Measurements from ENCODE around the gene NUP188.
"Not testable (repeated sequence)": the region's sequence is repeated elsewhere in the genome, so short reads cannot be mapped to it uniquely, and the experiment has no call there.

Gene NUP188

DNA sequence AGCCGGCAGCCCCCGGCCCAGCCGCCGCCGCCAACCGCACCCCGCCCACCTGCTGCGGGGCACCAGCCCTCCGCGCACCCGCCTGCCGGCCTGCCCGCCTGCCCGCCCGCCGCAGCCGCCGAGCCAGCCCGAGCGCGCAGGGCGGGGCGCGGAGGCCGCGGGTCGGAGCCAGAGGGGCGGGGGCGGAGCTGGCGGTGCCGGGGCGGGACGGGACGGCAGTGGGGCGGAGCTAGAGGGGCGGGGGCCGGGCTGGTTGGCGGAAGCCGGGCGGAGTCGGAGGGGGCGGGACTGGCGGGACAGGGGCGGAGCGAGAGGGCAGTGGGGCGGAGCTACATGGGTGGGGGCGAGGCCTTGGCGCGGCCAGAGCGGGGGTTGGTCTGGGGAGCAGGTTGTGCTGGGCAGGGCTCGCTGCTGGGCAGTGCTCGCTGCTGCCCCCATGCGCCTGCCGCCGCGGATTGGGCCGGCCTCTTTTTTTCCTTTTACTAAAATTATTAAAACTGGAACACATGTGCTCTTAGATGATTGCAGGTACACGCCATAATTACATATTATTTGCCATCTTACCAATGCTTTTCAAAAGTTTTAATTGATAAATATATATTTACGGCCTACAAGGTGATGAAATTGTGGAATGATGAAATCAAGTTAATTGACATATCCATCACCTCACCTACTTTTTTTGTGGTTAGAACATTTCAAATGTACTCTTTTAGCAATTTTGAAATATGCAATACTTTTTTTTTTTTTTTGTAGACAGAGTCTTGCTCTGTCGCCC, 80.9 kb downstream of the NUP188 start, which contains the start of gene SH3GLB2:
SH3GLB2 (minus strand) TSS at position 140 of the 775 bp plus-strand sequence. CDS start 177 bp downstream, outside the sequence.
- DNase-seq (ENCODE audit: low read depth): peak; percentile 60

DNA sequence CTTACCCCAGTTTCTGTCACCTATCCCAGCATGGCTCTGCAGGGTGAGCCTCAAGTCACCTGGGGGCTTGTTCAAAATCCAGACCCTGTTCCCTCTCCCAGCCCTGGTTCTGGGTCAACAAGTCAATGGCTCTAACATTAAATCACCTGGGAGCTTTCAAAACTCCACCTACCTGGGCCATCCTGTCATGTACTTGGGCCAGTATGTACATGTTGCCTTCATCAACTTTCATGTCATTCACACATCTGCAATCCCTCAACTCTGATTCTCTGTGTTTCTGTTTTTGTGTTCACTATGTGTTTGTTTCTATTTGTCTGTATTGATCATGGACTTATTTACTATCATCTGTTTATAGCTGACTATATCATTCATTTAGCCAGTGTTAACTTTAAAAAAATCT, 82.7 kb downstream of the NUP188 start:
- DNase-seq (ENCODE audit: low read depth): no peak

DNA sequence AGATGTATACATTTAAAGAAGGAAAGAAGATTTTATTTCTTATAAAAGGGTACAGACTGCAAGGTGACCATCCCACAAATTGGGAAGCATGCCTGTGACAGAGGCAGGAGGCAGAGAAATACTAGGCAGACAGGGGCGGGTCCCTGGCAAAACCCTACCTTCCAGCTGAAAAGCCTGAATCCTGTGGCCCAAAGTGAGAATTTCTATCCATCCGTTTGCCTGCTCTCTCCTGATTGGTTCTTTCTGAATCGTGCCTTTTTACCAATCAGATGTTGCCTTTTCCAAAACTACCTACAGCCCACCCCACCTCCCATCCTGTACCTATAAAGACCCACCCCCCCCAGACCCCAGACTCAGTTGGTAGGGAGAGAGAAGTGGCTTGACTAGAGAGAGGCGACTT, 84.0 kb downstream of the NUP188 start:
- DNase-seq (ENCODE audit: low read depth): no peak

DNA sequence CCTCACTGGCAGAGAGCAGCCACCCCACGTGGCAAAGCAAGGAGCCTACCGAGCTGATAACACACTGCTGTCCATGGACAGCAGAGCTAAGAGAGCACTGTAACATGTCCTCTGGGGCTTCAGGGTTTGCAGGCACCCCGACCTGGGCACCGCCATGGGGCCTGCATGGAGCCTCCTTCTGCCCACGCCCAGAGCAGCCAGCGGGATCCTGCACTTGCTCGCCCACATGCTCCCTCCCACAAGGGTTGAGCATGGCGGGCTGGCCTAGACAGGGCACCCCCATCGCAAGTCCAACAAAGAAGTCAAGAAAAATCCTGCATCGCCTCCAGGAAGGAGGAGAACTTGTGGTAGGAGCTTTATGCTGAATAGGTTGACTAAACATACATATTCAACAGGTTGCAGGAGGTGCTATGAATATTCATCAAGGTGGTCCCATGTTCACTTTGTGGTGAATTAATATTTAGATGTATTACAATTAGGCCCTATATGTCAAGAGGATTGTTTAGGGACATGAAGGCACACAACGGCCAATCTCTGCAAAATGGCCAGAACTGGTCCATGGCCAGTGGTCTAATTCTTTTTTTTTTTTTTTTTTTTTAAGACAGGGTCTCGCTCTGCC, 85.2 kb downstream of the NUP188 start:
- DNase-seq (ENCODE audit: low read depth): no peak

DNA sequence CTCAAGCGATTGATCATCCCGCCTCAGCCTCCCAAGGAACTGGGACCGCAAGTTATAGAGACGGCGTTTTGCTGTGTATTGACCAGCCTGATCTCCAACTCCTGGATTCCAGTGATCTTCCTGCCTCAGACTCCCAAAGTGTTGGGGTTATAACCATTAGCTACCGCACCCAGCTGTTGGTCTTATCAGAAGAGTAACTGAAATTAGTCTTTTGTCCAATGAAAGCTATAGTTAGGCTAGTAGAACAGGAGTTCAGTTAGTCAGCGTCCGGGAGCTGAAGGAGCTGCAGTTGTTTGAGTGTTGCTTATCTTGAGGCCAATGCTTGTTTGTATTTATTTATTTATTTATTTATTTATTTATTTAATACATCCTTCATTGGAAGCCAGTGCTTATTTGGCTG, 85.7 kb downstream of the NUP188 start:
- DNase-seq (ENCODE audit: low read depth): no peak

DNA sequence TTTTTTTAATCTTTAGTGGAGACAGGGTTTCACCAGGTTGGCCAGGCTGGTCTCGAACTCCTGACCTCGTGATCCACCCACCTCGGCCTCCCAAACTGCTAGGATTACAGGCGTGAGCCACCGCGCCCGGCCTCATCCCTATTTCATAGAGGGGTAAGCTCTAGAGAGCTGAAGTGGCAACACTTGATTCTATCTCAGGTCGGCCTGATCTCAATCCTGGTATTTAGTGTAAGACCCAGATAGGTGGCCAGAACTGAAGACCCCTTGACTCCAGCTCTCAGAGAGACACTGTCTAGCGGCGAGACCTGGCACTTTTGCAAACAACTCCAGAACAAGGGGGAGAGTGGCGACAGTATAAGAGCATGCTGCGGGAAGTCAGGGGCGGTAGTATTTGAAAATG, 88.3 kb downstream of the NUP188 start:
- not testable (repeated sequence) for DNase-seq (ENCODE audit: low read depth)

DNA sequence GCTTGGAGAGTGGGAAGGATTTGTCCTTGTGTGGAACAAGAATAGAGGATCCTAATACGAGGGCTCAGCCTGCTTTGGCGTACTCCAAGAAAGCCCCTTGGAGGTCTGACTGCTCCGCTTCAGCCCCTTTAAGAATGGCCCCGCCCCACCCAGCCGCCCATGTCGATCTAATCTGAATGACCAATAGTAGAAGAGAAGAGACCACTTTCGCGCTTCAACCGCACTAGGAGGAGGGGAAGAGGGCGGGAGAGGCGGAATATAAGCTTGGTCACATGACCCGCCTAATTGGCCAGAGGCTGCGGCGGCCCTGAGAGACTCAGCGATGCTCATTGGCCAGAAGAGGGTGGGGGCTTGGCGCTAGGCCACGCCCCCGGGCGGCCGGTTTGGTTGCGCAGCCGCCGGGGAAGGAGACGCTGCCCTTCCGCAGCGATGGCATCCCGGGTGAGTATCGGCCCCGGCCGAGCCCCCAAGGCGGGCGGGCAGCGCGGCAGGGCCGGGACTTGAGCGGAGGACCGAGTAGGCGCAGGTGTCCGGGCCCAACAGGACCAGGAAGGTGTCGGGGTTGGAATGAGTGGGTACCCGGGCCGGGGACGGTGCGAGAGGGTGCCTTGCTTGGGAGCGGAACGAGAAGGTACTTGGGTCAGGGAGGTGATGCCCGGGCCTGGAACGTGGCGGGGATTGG, 88.9 kb downstream of the NUP188 start, which contains the start of gene MIGA2:
MIGA2 (plus strand) TSS at position 386 of the 682 bp plus-strand sequence. CDS start 3,969 bp downstream, outside the sequence.
- DNase-seq (ENCODE audit: low read depth): peak; percentile 94

DNA sequence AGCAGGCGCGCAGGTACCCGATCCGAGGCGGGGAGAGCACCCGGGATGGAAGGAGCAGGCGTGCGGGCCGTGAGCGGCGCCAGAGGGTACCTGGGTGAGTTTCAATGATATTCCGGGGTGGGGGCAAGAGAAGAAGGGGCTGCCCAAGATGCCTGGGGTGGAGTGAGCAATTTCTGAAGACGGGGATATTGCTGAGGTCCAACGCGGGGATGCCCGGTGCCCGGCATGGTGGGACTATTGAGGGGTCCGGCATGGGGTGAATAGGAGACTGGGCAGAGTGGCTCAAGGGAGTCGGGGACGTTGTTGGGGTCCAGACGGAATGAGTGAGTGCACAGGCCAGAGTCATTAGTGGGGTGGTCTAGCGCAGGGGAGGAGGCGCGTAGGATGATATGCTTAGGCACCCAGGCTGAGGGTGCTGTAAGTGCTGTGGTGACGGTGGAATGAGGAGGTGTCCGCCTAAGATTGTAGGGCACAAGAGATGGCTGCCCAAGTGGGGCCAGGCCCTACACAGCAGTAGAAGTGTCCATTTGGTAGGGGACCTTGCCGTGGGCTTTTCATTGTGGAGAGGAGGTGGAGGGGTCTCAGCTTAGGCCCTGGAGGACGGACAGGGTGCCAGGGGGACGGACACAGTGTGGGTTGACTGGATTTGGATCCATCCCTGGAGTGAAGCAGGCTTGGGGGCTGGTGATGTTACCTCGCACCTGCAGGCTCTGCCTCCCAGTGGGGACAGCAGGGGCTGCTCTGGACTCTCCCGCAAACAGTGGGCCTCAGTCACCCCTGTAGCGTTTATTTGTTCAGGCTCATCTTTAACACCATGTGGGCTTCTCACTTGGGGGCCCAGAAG, 89.6 kb downstream of the NUP188 start:
- no peak for DNase-seq (ENCODE audit: low read depth)

DNA sequence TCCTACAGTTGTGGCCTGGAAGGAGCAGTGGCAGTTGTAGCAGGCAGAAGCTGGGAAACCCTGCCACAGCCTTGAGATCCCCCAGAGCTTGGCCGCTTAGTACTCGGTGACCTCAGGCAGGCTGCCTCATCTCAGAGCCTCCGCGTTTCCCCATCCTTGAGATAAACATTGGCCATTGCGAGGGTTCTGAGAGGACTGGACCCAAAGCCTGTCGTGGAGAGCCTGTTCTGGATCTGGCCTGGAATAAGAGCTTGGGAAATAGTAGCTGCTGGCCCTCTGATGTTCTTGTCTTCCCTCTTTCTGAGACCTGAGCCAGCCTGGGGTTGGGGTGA, 90.2 kb downstream of the NUP188 start:
- no peak for DNase-seq (ENCODE audit: low read depth)

DNA sequence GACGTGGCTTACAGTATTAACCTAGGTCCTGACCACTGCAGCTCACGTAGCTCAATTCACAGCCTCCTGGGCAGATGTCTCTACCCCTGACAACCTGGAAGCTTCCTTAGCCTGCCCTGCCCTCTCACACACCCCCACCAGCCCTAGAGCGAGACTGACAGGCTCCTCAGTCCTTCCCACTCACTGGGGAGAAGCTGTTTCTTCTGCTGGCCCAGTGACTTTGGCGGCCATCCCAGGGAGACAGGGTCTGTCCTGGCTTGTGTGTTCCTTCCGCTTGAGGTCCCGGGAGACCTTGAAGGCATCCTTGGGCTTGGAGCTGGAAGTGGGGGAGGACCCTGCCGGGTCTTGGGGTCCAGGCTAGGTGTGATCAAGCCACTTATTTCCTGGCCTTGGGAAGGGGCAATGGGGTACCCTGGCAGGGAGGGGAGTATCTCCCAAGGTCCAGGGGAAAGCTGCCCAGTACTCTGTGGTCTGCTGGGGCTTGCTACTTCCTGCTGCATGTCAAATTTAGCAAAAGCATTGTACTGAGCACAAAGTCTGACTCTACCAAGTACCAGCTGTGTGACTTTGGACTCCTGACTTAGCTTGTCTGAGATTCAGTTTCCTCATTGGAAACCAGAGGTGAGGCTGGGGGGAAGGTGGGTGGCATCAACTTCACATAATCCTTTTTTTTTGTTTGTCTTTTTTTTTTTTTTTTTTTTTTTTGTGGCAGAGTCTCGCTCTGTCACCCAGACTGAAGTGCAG, 90.8 kb downstream of the NUP188 start:
- no peak for DNase-seq (ENCODE audit: low read depth)

DNA sequence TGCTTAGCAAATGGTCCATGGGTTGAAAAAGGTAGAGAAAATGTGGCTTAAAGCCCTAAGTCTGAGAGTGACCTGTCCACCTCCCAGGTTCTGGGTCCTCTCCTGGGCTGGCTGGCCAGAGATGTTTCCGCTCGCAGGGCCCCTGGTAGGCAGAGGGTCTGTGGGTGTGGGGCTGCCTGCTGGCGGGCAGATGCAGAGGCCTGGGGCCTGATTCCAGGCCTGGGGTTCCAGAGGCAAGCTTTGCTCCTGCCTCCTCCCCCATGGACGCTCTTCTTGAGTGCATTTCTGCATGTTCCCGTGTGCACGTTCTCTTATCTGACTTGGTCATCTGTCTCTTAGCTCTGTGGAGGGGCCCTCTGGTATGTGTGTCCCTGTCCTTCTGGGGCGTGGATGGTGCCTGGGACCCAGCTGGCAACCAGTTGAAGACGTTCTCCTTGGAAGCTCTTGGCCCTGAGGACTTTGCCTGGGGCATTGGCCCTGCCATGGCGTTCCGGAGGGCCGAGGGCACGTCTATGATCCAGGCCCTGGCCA, 92.7 kb downstream of the NUP188 start:
- DNase-seq (ENCODE audit: low read depth): no peak

DNA sequence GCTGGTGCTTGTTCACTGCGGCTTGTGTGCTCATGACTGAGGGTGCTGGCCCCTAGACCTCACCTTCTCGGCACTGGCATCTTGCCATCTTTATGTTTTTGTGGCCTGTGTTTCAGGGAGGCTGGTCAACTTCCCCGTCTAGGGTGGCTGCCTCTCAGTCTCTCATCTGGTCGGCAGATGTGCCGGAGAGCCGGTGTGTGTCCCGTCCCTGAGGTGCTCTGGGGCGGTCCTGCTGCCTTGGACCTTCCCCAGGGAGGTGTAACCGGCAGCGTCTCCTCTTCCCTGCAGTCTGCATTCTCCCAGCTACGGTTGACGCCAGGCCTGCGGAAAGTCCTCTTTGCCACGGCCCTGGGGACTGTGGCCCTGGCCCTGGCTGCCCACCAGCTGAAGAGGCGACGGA, 94.5 kb downstream of the NUP188 start:
- DNase-seq (ENCODE audit: low read depth): no peak

DNA sequence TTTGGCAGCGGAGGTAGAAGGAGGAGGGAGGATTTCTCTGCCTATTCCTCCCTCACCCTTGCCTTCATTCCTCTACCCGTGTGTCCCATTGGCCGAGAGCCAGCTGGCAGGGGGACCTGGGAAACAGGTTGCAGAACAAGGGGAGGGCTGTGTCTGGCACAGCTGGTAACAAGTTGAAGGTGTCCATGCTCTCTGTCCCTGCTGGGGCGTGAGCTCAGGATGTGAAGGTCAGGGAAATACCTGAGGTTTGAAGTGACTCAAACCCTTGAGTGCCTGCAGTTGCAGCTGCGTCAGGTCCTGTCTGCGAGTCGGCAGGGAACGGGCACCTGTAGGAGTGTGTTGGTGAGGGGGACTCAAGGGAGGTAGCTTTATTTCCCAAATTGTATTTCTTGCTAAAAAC, 105.1 kb downstream of the NUP188 start:
- no peak for DNase-seq (ENCODE audit: low read depth)

DNA sequence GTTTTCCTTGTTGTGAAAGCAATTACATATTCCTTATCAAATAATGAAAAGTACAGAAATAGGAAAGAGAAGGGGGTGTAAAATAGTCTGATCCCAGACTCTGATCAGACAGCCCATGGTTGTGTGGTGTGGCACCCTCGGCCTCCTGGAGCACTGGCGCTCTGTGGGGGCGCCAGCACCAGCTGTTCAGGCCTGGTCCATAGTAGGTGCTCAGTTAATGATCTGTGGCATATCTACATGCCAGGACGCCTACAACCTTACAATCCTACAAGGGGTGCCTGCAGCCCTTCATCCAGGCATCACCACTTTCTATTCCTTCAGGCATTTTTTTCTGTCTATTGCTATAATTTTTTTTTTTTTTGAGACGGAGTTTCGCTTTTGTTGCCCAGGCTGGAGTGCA, 105.5 kb downstream of the NUP188 start:
- DNase-seq (ENCODE audit: low read depth): no peak

DNA sequence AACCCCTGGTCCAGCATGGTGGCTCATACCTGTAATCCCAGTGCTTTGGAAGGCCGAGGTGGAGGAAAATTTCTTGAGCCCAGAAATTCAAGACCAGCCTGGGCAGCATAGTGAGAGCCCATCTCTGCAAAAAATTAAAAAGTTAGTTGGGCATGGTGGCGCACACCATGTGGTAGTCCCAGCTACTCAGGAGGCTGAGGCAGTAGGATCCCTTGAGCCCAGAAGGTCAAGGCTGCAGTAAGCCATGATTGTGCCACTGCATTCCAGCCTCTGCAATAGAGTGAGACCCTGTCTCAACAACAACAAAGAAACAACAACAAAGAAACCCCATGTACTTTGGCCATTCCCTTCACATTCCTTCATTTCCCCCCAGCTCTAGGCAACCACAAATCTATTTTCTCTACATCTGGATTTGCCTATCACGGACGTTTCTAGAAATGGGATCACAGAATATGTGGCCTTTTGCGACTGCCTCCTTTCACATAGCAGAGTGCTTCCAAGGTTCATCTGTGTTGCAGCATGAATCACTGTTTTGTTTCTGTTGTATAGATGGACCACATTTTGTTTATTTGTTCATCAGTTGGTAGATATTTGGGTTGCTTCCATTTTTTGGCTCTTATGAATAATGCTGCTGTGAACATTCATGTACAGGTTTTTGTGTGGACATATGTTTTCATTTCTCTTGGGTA, 106.8 kb downstream of the NUP188 start:
- DNase-seq (ENCODE audit: low read depth): no peak
